G401.6 (cell line): Measurements from ENCODE around the gene HES4.

Source experiments
- FAIRE-seq: peaks from 2 replicates; lab custom pipeline; 2012; peaks lifted over from hg19 to GRCh38; lab: Jason Lieb, UNC

HES4 gene

GRCh38 chr1:965526-966134 is 34.3 kb downstream of the HES4 start:
- FAIRE-seq, result no peak

- FAIRE-seq, result no peak
Observed at GRCh38 chr1:964691-965525, 35.0 kb downstream of the HES4 start.

GRCh38 chr1:963746-964525 is 36.0 kb downstream of the HES4 start:
- no peak for FAIRE-seq

- FAIRE-seq, result no peak
Observed at GRCh38 chr1:963301-963651, 36.6 kb downstream of the HES4 start.

GRCh38 chr1:962381-963300 is 37.3 kb downstream of the HES4 start:
- FAIRE-seq, result no peak

- FAIRE-seq, result no peak
Observed at GRCh38 chr1:961132-961669, 38.7 kb downstream of the HES4 start.

- FAIRE-seq, result no peak
Observed at GRCh38 chr1:960363-961131, 39.4 kb downstream of the HES4 start, which contains the start of gene KLHL17. TSS of gene KLHL17 (plus strand) at chr1:960584. CDS start at chr1:960694, 110 bp downstream.

GRCh38 chr1:959731-960362 is 40.0 kb downstream of the HES4 start:
- no peak for FAIRE-seq

GRCh38 chr1:958823-959730 is 40.8 kb downstream of the HES4 start, which contains the start of gene NOC2L:
TSS of gene NOC2L (minus strand) at chr1:959256. CDS start at chr1:959240, 16 bp downstream.
- FAIRE-seq, result no peak

- FAIRE-seq, result no peak
Observed at GRCh38 chr1:956636-957035, 43.3 kb downstream of the HES4 start.

- no peak for FAIRE-seq
Observed at GRCh38 chr1:955474-955873, 44.4 kb downstream of the HES4 start.

GRCh38 chr1:954927-955326 is 45.0 kb downstream of the HES4 start:
- FAIRE-seq, result no peak

- FAIRE-seq, result no peak
Observed at GRCh38 chr1:953524-954320, 46.2 kb downstream of the HES4 start.

GRCh38 chr1:952603-953002 is 47.3 kb downstream of the HES4 start:
- no peak for FAIRE-seq

- no peak for FAIRE-seq
Observed at GRCh38 chr1:952201-952600, 47.7 kb downstream of the HES4 start.

- peak; percentile 19 for FAIRE-seq
Observed at GRCh38 chr1:951364-951763, 48.5 kb downstream of the HES4 start.

GRCh38 chr1:950881-951280 is 49.0 kb downstream of the HES4 start:
- no peak for FAIRE-seq

- FAIRE-seq, result no peak
Observed at GRCh38 chr1:950268-950667, 49.6 kb downstream of the HES4 start.
